ENCODE data around the gene FXYD6.
"Not testable (repeated sequence)": the region's sequence is repeated elsewhere in the genome, so short reads cannot be mapped to it uniquely, and the experiment has no call there.

FXYD6 gene

GRCh38 chr11:117816151-117816741 lies 60.2 kb downstream of the FXYD6 start:
- TF ChIP-seq ZNF274 (IDR thresholded peaks at IDR 0.05; ENCODE audit: low read depth, low read length): no peak
- H3K4me3 ChIP-seq (ENCODE audit: low read length): peak overlapping the region; percentile 63; the same call in 1 of the 2 replicates

- no peak for TF ChIP-seq ZNF274 (IDR thresholded peaks at IDR 0.05; ENCODE audit: low read depth, low read length)
- H3K4me3 ChIP-seq (ENCODE audit: low read length): peak overlapping the region; percentile 63; the same call in 1 of the 2 replicates
Measured at GRCh38 chr11:117815262-117815803, 61.1 kb downstream of the FXYD6 start.

DNA sequence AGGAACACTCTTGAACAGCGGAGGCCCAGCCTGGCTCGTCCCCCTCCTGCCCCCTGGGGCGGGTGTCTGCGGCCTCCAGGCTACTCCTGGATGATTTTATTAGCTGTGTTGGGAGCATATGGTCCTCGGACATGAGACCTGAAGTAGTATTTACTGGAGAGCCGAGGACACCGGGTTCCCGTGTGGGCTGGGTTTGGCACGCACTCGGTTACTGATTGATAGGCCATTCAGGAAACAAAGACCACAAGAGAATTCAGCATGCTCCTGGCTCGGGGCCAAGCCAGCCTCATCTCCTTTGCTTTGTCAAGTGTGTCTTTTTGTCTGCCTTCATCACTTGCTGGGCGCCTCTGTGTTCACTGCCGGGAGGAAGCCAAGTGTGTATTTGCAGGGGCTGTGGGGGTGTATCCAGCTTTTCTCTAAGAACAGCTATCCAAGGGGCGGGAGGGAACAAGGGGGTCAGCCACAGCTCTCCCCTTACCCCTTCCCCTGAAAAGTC lies 61.6 kb downstream of the FXYD6 start:
- no peak for TF ChIP-seq ZNF274 (IDR thresholded peaks at IDR 0.05; ENCODE audit: low read depth, low read length)
- H3K4me3 ChIP-seq (ENCODE audit: low read length): peak overlapping the region; percentile 63; the same call in 1 of the 2 replicates

DNA sequence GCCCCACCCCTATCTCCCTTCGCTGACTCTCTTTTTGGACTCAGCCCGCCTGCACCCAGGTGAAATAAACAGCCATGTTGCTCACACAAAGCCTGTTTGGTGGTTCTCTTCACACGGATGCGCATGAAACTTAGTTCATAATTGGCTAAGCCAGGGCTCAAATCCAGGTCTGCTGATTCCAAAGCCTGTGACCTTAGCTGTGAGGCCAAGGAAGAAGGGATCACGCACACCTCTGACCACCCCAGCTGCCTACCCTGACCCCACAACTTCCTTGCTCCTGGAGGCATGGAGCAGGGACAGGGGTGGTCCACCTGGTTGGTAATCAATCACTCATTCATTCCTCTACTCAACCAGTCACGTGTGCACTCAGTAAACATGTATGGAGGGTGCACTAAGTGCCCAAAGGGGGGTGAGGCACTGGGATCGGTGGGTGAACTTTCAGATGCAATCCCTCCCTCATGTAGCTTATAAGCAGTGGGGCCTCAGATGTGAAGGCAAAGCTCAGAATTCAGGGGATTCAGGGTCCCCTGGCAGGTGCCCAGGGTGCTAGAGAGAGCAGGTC lies 62.2 kb downstream of the FXYD6 start:
- H3K4me3 ChIP-seq (ENCODE audit: low read length): peak overlapping the region; percentile 39; the same call in 1 of the 2 replicates

DNA sequence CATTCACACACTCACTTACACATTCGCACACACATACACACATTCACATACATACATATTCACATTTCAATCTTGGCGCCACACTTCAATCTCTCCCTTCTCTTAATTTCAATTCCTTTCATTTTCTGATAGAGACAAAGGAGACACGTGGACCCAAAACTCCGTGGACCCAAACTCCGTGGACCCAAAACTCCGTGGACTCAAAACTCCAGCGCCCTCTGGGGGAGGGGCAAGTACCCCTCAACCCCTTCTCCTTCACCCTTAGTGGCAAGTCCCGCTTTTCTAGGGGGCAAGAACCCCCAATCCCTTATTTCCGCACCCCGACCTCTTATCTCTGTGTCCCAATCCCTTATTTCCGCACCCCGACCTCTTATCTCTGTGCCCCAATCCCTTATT lies 66.4 kb downstream of the FXYD6 start:
- H3K4me3 ChIP-seq (ENCODE audit: low read length): not testable (repeated sequence)

More for the DNA sequence above, 62.2 kb downstream of the FXYD6 start:
- no peak for TF ChIP-seq ZNF274 (IDR thresholded peaks at IDR 0.05; ENCODE audit: low read depth, low read length)

DNA sequence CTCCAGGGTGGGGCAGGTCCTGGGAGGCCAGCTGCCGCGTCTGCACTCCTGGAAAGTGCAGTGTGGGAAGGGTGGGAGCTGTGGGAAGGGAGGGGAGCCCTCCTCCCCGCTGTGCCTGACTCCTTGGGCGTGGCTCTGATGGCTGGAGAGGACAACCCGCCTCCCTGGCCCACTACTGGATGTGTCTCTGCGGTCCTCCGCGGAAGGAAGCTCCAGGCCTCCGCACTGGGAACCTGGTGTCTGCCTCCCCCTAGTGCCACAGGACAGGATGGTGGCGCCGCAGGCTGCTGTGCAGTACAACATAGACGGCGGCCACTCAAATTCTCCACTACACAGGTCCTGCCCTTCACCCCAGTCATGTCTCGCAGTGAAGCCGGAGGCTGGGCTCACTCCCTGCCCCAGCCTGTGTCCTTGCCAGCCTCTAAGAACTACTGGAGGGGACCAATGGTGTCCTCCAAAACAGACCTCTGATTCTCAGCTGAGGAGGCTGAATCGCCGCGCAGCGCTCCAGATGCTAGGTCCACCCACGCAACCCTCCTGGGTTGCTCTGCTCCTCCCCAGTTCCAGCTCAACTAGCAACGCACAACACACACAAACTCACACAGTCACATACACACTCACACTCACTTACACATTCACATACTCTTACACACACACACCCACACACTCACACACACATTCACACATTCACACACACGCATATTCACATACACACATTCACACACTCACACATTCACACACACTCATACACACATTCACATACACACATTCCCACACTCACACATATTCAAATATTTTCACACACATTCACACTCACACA lies 67.0 kb downstream of the FXYD6 start:
- TF ChIP-seq ZNF274 (IDR thresholded peaks at IDR 0.05; ENCODE audit: low read depth, low read length): no peak
- H3K4me3 ChIP-seq (ENCODE audit: low read length): no peak overlapping the region

GRCh38 chr11:117808784-117809183 lies 67.7 kb downstream of the FXYD6 start:
- H3K4me3 ChIP-seq (ENCODE audit: low read length): no peak overlapping the region
- TF ChIP-seq ZNF274 (IDR thresholded peaks at IDR 0.05; ENCODE audit: low read depth, low read length): no peak

- no peak overlapping the region for H3K4me3 ChIP-seq (ENCODE audit: low read length)
- no peak for TF ChIP-seq ZNF274 (IDR thresholded peaks at IDR 0.05; ENCODE audit: low read depth, low read length)
Measured at GRCh38 chr11:117807482-117808327, 68.8 kb downstream of the FXYD6 start.

GRCh38 chr11:117806846-117807245 lies 69.6 kb downstream of the FXYD6 start:
- no peak for TF ChIP-seq ZNF274 (IDR thresholded peaks at IDR 0.05; ENCODE audit: low read depth, low read length)
- no peak overlapping the region for H3K4me3 ChIP-seq (ENCODE audit: low read length)

GRCh38 chr11:117805045-117805444 lies 71.4 kb downstream of the FXYD6 start:
- H3K4me3 ChIP-seq (ENCODE audit: low read length): no peak overlapping the region
- no peak for TF ChIP-seq ZNF274 (IDR thresholded peaks at IDR 0.05; ENCODE audit: low read depth, low read length)

GRCh38 chr11:117803896-117804295 lies 72.6 kb downstream of the FXYD6 start:
- H3K4me3 ChIP-seq (ENCODE audit: low read length): no peak overlapping the region
- TF ChIP-seq ZNF274 (IDR thresholded peaks at IDR 0.05; ENCODE audit: low read depth, low read length): no peak

DNA sequence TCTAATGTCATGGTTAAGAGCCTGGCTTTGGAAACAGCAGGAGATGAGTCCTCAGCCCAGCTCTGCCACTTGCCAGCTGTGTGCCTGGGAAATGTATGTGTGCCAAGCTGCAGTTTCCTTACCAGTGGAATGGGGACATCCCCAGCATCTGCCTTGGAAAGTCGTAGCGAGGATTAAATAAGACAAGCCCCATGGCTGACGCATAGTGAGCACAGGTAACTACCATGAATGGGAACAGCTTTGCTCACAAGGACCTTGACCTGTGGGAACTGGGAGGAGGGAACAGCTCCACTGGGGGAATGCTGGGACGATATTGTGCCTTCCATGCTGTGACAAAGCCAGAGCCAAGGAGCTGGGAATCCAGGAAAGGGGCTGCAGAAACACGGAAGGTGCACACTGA lies 76.8 kb downstream of the FXYD6 start:
- no peak overlapping the region for H3K4me3 ChIP-seq (ENCODE audit: low read length)
- TF ChIP-seq ZNF274 (IDR thresholded peaks at IDR 0.05; ENCODE audit: low read depth, low read length): no peak

GRCh38 chr11:117796872-117797529 lies 79.5 kb downstream of the FXYD6 start, which contains the start of gene DSCAML1:
TSS of gene DSCAML1 (minus strand) at chr11:117797216. CDS start at chr11:117797079, 137 bp downstream.
- no peak for TF ChIP-seq ZNF274 (IDR thresholded peaks at IDR 0.05; ENCODE audit: low read depth, low read length)

More at GRCh38 chr11:117796872-117797529, 79.5 kb downstream of the FXYD6 start, which contains the start of gene DSCAML1:
- H3K4me3 ChIP-seq (ENCODE audit: low read length): peak within 1 kb of the TSS; percentile 14; the same call in 1 of the 2 replicates

All from GM08714 (cell line).